ENCODE measurements around the gene ETV6.

Gene ETV6

GRCh38 chr12:11826574-11826973, 177.1 kb downstream of the ETV6 start:
- no peak for DNase-seq (ENCODE audit: low read depth, low spot score)

DNA sequence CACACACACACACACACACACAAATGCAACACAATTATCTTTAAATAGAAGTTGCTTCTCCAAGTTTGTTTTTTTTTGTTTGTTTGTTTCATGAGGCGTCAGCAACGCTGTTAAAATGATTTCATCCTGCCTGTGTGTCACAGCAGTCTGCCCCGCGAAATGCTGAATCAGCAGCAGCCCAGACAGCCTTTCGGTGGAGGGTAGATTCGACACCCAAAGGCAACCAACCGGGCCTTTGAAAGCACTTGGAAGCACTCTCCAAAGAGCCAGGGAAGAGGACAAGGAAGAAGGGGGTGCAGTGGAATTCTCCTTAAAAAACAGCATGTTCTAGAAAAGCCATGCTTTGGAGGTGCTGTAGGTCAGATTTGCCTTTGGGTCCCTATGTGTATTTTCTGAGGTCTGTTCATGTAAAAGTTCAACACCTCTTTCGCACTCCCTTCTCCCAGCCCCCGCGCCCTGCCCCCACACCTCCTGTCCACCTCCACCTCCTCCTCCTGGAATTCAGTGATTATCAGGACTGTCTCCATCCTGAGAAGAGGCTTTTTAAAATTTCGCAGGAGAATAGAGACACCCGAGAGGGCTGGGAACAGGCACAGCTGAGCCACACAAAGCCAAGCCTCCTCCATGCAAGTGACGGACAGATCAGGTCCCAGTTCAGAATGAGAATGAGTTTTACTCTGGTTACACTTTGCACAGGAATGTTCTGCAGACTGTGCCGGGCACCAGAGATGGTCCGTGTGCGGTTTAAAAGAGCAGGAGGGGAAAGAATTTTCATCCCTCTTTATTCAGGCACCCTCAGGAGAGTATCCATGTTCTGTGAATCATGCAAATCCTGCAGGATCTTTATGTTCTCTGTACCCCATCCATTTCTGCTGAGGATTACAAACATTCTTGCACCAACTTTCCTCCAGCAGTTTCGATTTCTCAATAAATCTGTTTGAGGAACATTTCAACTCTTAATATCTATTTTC, 177.9 kb downstream of the ETV6 start:
- no peak for DNase-seq (ENCODE audit: low read depth, low spot score)

- DNase-seq (ENCODE audit: low read depth, low spot score): no peak
Measured at GRCh38 chr12:11829764-11830194, 180.3 kb downstream of the ETV6 start.

DNA sequence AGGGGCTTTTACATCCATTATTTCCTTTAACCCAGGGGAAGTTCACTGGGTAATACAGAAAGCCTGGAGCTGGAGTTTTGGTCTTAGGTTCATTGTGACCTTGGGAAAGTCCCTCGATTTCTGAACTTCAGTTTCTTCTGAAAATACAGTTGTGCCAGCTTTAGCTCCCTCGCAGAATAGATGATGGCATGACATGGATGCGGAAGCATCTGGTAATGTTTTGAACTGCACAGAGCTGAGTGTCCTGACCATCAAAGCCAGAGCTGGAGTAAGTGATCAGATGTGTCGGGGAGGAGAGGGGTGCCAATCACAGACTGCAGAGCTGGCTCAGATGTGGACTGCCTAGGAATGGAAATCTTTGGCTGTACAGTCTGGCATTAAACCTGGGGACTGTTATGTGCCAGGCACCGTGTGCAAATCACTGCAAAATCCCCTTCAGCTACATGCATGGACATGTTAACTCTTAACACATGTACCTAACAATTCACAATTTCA, 180.9 kb downstream of the ETV6 start:
- DNase-seq (ENCODE audit: low read depth, low spot score): no peak

DNA sequence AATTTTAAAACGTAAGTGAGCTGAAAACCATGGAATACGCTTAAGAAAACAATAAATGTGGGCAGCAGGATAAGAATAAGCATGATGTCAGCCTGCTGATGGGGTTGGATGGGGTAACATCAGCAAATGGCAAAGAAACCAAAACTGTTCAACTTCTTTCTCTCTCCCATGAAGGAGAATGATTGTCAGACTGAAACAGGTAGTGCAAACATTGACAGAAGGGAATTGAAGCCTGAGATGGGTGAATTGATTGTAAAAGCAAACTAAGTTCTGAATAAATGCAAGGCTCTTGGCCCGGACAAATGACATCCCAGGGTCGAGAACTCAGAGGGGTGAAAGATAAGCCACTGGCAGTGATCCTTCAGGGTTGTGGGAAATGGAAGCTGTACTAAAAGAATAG, 182.6 kb downstream of the ETV6 start:
- no peak for DNase-seq (ENCODE audit: low read depth, low spot score)

DNA sequence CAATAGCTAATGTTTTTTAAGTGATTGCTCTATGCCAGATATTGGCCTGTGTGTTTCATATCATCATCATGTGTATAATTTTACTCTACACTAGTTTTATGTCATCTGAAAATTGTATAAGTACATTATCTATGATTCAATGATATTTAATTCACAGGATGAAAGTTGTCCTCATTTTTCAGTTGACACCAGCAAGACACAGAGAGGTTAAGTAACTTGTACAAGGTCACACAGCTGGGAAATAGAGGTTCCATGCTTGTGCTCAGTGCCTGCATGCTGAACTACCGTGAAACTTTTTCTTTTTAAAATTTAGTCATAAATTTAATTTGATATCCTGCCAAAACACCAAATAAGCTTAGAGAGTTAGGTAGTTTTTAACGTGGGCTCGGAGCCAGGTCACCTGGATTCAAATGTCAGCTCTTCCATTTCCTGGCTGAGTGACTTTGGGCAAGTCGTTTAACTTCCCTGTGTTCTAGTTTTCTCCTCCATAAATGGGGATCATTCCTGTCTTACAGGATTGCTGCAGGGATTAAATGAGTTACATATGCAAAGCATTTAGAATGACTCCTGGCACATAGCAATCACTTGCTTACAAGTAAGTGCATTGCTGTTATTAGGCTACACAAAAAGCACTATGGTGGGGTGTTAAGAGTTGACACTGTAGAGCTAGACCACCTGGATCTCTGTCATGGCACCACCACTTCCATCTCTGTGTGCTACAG, 183.9 kb downstream of the ETV6 start:
- no peak for DNase-seq (ENCODE audit: low read depth, low spot score)

DNA sequence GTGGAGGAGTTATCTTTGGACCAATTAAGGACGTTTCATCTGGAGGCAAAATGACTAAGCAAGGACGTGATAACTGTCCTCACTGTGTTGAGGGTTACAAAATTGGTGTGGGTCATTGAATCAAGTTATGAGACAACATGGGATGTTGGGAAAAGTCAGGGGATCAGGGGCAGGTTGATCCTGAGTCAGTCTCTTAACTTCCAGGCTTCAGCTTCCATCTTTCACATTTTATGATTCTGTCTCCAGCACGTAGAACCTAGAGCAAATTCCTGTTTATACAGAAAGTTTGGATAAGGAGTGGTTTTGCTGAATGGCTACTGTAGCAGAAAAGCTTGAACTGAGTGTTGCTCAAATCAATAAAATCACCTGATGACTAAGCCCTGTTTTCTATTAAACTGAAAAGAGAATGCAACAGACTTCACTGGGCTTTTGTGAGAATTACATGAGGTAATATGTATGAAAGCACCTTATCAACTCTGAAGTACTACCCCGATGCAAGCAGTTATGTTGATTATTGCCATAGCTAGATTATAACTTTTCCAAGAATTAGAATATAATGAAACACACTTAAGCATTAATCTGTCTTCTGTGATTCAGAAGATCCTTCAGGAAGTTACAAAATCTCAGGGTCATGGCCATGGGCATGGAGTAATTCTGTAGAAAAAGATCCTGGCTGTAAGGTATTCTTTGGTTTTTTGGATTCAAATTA, 184.8 kb downstream of the ETV6 start:
- no peak for DNase-seq (ENCODE audit: low read depth, low spot score)

- DNase-seq (ENCODE audit: low read depth, low spot score): no peak
Measured at GRCh38 chr12:11834931-11835330, 185.5 kb downstream of the ETV6 start.

DNA sequence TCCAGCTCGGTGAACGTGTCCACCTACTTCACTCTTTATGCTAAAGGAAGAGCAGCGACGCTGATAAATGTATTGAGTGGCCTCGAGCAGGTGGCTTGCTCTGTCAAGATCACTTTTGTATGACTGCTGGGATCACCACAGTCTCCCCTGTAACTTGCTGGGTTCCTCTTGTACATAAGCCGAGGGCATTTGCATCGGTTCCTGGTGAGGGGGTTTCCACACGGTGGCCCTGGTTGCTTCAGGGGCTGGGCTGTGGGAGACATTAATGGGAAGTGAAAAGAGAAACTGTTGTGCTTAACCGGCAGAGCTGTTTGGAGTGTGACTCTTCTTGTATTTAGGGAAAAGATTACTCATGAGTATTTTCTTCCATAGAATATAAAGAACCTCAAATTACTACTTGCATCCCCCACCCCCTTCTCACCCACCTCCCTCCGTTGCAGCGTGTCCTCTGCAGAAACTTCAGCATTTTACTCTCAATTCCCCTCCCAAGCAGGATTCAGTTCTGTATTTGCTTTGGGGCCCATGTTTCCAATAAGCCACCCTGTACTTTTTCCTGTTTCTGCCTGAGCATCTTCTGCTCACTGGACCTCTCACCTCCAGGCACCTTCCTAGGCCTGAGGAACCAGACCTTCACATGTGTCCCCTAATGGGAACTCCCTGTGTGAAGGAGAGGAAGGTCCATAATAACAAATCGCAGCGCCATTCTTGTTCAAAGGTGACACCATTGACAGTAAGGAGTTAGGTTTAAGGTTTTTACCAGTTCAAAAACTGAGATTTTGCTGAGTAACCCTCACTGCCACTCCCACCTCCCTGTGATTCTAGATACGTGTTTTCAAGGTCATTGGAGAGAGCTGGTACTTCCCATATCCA, 187.0 kb downstream of the ETV6 start:
- DNase-seq (ENCODE audit: low read depth, low spot score): no peak

GRCh38 chr12:11837216-11837934, 187.9 kb downstream of the ETV6 start:
- DNase-seq (ENCODE audit: low read depth, low spot score): no peak

DNA sequence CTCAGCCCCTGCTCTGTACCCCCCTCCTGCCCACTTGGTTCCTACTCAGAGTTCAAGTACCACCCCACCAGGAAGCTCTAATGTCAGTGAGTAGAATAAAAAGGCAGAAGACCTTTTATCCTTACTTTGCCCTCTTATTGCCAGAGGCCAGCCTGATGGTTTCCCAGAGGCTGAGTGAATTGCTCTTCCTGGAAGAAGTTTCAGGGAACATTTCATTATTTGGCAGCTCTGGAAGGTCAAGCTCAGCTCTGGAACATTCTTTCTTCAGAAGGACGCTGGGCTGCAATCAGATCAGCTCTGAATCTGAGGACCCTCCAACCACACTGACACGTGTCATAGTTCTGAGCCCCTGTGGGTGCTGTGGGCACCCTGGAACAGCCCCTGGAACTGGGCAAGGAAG, 188.9 kb downstream of the ETV6 start:
- DNase-seq (ENCODE audit: low read depth, low spot score): no peak

DNA sequence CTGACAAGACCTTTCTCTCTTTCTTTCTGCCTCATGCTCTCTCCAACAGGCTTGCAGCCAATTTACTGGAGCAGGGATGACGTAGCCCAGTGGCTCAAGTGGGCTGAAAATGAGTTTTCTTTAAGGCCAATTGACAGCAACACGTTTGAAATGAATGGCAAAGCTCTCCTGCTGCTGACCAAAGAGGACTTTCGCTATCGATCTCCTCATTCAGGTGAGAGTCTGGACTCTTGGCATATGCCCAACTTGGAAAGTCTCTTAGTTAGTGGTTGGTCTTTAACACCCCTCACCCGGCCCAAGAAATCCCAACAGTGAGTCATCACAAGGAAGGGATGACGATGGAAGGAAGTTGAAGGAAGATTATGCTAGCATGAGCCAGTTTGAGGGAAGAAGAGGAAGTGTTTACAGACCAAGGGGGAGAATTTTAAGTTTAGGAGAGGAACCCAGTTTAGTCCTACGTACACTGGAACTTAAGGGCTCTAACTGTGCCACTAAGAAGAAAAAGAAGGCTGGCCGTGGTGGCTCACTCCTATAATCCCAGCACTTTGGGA, 189.7 kb downstream of the ETV6 start:
- no peak for DNase-seq (ENCODE audit: low read depth, low spot score)

- no peak for DNase-seq (ENCODE audit: low read depth, low spot score)
Measured at GRCh38 chr12:11840366-11840765, 190.9 kb downstream of the ETV6 start.

- no peak for DNase-seq (ENCODE audit: low read depth, low spot score)
Measured at GRCh38 chr12:11846488-11846887, 197.0 kb downstream of the ETV6 start.

DNA sequence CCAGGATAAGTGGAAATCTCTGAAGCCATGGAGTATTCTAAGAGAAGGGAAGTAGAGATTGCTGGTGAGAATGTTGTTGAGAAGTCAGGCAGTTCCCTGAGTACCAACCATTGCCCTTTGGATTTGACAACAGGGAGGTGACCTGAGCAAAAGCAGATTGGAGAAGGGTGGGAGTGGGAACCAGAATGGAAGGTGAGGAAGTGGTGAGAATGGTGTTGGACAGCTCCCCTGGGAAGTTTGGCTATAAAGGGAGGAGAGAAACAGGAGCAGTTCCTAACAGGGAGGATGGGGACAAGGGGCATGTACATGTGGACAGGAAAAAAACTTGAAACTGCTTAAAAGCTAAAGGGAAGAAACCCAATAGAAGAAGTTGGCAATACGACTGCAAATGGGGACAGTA, 198.1 kb downstream of the ETV6 start:
- DNase-seq (ENCODE audit: low read depth, low spot score): no peak

DNA sequence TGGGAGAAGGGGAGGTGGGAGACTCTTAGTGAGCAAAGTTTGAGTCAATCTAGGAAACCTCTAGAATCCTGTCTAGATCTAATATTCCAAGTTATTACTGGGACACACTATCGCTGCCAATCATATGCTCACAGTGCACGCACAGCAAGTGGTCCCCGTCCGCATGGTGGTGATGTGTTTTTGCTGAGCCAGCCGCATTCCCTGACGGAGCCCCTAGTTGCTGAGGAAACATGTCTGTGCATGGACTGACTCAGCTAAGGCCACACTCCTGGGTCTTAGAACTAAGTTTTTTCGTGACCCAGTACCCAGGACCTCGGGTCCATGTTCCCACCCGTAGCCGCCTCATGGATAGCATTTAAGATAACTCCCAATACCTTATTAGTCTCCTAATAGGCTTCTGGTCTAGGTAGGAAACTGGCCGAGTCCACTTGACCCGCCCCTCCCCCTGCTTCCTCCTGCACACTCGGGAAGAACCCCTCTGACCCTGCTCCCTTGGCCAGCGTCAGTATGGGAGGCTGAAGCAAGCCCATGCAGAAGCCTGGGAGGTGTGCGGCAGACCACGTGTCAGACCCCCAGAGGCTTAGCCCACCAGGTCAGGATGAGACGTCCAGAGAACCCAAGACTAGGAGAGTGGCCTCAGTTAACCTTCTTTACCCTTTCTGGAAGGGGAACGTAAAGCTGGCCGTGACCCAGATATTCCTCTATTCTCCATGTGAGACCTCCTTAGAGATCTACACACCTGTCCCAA, 200.5 kb downstream of the ETV6 start:
- DNase-seq (ENCODE audit: low read depth, low spot score): no peak

DNA sequence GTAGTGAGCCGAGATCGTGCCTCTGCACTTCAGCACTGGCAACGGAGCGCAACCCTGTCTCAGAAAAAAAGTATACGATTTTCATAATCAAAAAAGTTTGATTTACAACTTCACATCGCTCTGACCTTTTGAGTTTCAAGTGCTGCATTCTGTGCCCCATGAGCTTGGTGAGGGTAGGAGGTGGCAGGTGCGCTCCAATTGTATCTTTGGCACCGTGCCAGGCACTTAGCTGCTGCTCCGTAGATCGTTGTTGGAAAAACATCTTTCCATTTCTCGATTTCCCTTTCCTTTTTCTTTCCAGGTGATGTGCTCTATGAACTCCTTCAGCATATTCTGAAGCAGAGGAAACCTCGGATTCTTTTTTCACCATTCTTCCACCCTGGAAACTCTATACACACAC, 203.7 kb downstream of the ETV6 start:
- DNase-seq (ENCODE audit: low read depth, low spot score): no peak

GRCh38 chr12:11854011-11854499, 204.6 kb downstream of the ETV6 start:
- no peak for DNase-seq (ENCODE audit: low read depth, low spot score)

DNA sequence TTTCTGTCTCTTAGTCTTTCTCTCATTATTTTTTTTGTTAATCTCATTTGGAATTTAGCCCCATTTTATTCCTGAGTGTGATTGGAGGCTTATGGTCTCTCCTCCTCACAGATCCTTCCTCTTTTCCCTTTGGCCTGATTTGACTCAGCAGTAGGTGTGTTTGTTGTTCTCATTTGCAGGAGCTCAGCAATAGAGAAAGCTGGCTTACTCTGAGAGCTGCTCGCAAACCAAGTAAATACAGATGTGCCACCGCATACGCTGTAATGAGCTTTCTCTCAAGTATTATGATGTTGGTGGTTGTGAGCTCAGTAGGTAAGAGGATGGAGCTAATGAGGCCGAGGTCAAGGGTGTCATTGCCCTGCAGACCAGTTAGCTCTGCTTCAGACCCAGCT, 206.5 kb downstream of the ETV6 start:
- no peak for DNase-seq (ENCODE audit: low read depth, low spot score)
